Bronchial epithelial cell (primary cell): Measurements from ENCODE around the gene TAF1C. TPM values are rescaled to one million over a fixed set of nuclear protein-coding genes. Genes with fewer than 3 reads are reported as not detected.

ENCODE experiments used
- DNase-seq: peaks from one replicate; pipeline ENCODE4 v3.0.0-alpha.2; 2010; ENCODE audit warnings: low read depth
- FAIRE-seq: peaks from 2 replicates; lab custom pipeline; 2011; peaks lifted over from hg19 to GRCh38; lab: Jason Lieb, UNC
- H3K27me3 ChIP-seq: 2 replicates; pipeline ENCODE4 v1.5.1; 2011; ENCODE audit warnings: low read length; ENCODE audit not compliant: control insufficient read depth, insufficient read depth
- H3K36me3 ChIP-seq: 2 replicates; pipeline ENCODE4 v1.5.1; 2011; ENCODE audit warnings: low read length; ENCODE audit not compliant: control insufficient read depth, insufficient read depth
- H3K4me3 ChIP-seq: 2 replicates; pipeline ENCODE4 v1.5.1; 2011; ENCODE audit warnings: mild to moderate bottlenecking, low read depth, low read length, control low read depth
- total RNA-seq: library from RNA; depleted of rRNA; stranded (reverse); fragments of >200 nt; gene quantifications from 2 replicates; pipeline ENCODE4 v1.2.1, GENCODE V29; 2014
- TF ChIP-seq, protein P1 (sequence below): IDR thresholded peaks from 2 replicates; pipeline ENCODE4 v1.5.1; 2011; ENCODE audit warnings: mild to moderate bottlenecking, moderate library complexity, low read length, control low read depth, inconsistent platforms; ENCODE audit not compliant: insufficient read depth, severe bottlenecking

TAF1C gene
- total RNA-seq, 1 donor from 2014 or later: 7.9 TPM

GRCh38 chr16:84215531-84215930 is 28.7 kb upstream of the TAF1C start:
- Histone ChIP-seq H3K36me3 (no peaks in the 10 kb centered on the region), H3K4me3 (no peak overlapping the region), H3K27me3 (no peaks in the 10 kb centered on the region)
- DNase-seq (no peak), FAIRE-seq (no peak)
- TF ChIP-seq, protein P1, sequence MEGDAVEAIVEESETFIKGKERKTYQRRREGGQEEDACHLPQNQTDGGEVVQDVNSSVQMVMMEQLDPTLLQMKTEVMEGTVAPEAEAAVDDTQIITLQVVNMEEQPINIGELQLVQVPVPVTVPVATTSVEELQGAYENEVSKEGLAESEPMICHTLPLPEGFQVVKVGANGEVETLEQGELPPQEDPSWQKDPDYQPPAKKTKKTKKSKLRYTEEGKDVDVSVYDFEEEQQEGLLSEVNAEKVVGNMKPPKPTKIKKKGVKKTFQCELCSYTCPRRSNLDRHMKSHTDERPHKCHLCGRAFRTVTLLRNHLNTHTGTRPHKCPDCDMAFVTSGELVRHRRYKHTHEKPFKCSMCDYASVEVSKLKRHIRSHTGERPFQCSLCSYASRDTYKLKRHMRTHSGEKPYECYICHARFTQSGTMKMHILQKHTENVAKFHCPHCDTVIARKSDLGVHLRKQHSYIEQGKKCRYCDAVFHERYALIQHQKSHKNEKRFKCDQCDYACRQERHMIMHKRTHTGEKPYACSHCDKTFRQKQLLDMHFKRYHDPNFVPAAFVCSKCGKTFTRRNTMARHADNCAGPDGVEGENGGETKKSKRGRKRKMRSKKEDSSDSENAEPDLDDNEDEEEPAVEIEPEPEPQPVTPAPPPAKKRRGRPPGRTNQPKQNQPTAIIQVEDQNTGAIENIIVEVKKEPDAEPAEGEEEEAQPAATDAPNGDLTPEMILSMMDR: no peak

- Histone ChIP-seq H3K27me3 (no peaks in the 10 kb centered on the region), H3K36me3 (no peaks in the 10 kb centered on the region), H3K4me3 (no peak overlapping the region)
- DNase-seq: no peak
- FAIRE-seq: no peak
- TF ChIP-seq, protein P1: no peak
These were observed 27.7 kb upstream of the TAF1C start for GRCh38 chr16:84214451-84215066.

DNA sequence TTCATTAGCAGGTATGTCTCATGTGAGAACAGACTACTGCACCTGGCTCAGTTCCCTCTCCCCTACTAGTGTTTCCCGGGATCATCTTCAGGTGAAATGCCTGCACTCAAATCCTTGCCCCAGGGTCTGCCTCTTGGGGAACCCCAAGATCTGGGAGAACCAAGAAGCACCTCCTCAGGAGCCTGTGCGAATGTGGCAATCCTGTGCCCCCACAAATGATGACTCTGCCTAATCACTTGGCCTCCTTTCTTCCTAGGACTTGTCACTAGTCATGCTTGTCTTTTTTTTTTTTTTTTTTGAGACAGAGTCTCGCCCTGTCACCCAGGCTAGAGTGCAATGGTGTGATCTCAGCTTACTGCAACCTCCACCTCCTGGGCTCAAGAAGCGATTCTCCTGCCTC is 25.8 kb upstream of the TAF1C start:
- H3K36me3 ChIP-seq: no peaks in the 10 kb centered on the region
- FAIRE-seq: no peak
- DNase-seq: no peak
- no peaks in the 10 kb centered on the region for H3K27me3 ChIP-seq
- no peak overlapping the region for H3K4me3 ChIP-seq
- TF ChIP-seq, protein P1: no peak

- H3K4me3 ChIP-seq: no peak overlapping the region
- no peak for FAIRE-seq
- TF ChIP-seq, protein P1: no peak
These were observed 25.3 kb upstream of the TAF1C start for GRCh38 chr16:84212154-84212553.

DNA sequence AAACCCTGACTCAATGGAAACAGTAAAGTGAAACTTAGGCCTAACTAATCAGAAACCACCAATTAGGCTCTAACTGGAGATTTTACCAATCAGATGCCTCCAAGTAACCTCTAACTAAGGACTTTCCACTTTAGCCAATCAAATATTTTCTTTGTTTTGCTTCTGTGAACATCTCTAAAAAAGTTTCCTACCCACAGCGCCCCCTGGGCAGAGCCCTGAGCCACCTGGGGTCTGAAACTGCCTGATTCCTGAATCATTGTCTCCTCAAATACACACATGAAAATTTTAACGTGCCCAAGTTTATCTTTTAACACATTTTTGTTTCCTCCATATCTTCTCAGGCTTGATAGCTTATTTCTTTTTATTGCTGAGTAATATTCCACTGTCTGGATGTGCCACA is 23.1 kb upstream of the TAF1C start:
- Histone ChIP-seq H3K27me3 (no peaks in the 10 kb centered on the region), H3K36me3 (no peaks in the 10 kb centered on the region), H3K4me3 (no peak overlapping the region)
- TF ChIP-seq, protein P1: no peak
- no peak for DNase-seq
- FAIRE-seq: no peak

More at GRCh38 chr16:84212154-84212553, 25.3 kb upstream of the TAF1C start:
- DNase-seq: no peak
- Histone ChIP-seq H3K27me3 (no peaks in the 10 kb centered on the region), H3K36me3 (no peaks in the 10 kb centered on the region)

GRCh38 chr16:84207879-84208278 is 21.0 kb upstream of the TAF1C start:
- no peak for FAIRE-seq

More at GRCh38 chr16:84207879-84208278, 21.0 kb upstream of the TAF1C start:
- no peaks in the 10 kb centered on the region for H3K27me3 ChIP-seq
- no peaks in the 10 kb centered on the region for H3K36me3 ChIP-seq
- TF ChIP-seq, protein P1: no peak
- no peak for DNase-seq
- no peak overlapping the region for H3K4me3 ChIP-seq
